ENCODE measurements around the gene GINS1. TPM values are rescaled to one million over a fixed set of nuclear protein-coding genes. Genes with fewer than 3 reads are reported as not detected.
A peak's percentile ranks its signal among the peaks of the same experiment; 100 is the strongest.

The GINS1 gene
- 0.58 TPM for total RNA-seq

DNA sequence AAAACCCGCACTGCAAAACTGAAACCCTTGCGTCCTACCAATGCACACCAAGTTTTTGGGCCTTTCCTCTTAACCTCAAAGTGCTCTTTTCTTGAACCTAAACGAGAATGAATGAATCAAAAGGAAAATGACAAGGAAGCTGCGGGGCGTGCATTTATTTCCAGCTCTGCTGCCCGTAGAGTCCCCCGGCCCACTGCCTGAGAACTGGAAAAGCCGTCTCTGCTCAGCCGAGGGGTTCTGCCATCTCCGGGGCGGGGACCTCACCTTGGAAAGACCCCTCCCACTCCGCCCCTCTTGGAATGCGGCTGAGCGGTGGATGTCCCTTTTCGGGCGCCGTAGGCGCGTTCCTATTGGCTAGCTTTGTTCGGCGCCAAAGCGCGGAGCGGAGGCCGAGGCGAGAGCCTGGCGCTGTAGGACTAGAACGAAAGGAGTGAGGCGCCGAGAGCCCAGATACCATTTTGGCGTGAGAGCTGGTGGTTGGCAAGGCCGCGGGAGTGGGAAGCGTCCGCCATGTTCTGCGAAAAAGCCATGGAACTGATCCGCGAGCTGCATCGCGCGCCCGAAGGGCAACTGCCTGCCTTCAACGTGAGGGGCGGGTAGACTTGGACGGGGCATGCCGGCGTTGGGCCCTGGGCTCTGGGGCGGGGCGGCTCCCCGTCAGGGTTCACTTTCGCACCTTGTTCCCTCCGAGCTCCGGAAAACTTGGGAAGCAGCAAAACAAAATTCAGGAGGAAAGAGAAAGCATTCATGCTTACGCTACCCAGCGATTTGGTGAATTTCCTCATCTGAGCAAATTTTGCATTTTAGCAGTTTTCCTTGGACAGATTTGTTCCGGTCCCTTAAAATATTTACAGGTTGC lies at the start of gene GINS1:
Gene GINS1, plus strand, starts transcription at position 363 of the 859 bp plus-strand sequence. Its CDS starts 148 bp downstream, at position 511.
- DNase-seq (ENCODE audit: low spot score) (peak; percentile 88), ATAC-seq (peak; percentile 98)

DNA sequence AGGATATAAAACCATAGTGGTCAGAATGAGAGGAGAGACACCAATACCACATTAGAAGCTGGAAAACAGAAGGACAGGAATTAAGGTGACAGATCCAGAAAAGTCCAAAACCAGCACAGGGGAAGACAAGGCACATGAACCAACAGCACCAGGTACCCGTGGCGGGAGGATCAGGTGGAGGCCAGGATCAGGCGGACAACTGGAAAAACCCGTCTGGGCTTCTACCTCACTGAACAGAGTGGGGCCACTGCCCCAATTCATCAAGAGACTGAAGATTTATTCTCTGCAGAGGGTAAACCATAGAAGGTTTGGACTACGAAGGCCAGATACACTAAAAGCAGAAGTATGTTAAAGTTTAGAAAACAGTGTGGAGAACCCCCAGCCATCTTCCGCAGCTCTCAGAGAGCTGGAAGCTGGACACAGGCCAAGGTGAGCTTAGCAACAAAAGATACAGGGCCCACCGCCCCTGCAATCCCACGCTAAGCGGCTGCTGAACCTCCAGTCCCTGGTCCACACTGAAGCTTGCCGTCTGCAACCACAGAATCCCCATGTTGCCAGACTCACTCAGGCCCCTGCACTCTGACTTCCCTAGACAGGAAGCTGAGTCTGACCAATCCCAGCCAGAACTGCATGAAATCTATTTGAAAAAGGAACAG lies 46.7 kb upstream of the GINS1 start:
- no peak for DNase-seq (ENCODE audit: low spot score)
- ATAC-seq, result peak; percentile 29

DNA sequence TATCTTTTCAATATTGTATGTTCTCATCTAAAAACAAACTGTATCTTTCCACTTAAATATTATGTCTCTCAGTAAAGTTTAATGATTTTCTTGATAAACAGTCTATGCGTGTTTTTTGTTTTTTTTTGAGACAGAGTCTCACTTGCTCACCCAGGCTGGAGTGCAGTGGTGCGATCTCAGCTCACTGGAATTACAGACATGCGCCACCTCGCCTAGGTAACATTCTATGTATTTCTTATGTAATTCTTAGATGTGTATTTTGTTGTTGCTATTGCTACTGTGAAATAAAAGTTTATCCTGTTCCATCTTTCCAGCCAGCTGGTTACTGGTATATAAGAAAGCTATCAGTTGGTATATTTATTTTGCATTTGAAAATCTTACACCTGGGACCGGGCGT lies 46.2 kb upstream of the GINS1 start:
- DNase-seq (ENCODE audit: low spot score) (no peak), ATAC-seq (no peak)

DNA sequence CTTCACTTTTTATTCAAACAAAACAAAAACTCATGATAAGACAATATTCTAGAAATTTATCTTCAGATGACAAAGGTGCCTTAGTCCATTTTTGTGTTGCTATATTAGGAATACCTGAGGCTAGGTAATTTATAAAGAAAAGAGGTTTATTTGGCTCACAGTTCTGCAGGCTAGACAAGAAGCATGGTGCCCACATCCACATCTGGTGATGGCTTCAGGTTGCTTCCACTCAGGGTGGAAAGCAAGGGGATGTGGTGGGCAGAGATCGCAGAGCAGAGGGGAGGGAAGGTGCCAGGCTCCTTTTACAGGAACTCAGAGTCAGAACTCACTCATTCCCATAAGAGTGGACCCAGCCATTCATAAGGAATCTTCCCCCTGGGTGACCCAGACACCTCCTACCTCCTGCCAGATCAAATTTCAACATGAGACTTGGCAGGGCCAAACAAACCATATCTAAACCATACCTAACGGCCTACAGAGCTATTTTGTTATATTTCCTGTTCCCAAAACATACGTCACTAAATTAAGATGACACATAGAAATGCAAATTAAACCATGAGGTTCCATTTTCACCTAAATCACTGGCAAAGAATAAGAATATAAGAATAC lies 43.2 kb upstream of the GINS1 start:
- ATAC-seq (no peak), DNase-seq (ENCODE audit: low spot score) (no peak)

DNA sequence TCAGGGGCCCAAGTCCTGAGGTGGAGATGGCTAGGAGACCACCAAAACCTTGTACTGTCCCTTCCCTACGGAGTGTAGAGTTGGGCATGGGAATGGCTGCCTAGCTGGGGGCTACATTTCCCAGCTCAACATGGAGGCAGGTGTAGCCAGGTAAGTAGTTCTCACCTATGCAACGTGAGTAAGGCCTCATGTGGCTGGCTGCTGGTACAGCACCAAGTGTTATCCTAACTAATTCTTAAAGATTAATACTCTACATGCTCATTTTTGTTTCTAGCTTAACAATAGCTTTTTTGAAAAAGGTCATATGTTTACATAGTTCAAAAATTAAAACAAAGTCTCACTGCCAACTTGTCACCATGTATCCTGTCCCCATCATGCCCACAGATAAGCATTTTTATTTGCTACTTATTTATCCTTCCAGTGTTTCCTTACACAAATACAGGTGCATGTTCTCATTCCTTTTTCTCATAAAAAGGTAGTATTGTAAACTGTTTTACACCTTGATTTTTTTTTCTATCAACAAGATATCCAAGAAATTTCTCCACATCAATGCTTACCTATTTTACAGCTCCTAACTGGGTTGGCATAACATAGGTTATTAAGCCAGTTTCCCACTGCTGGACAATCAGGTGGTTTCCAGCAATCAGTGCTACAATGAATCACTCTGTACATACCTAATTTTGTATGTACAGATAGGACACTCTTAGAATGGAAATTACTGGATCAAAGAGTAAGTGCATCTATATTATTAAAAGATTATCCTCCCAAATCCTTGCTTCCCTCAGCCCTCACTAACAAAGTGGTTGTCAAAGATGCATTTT lies 42.4 kb upstream of the GINS1 start:
- no peak for ATAC-seq
- no peak for DNase-seq (ENCODE audit: low spot score)

DNA sequence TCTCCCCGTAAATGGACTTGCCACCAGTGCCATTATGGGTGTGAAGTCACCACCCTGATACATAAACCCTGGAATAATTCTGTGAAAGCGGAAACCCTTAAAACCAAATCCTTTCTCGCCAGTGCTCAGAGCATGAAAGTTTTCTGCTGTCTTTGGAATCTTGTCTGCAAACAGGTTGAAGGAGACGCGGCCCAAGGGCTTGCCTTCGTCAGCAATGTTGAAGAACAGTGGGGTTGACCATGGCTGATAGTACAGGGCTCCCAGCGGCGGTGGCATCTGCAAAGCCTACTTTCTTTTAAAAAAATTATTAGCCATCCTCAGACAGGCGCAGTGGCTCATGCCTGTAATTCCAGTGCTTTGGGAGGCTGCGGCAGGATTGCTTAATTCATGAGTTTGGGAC lies 38.9 kb upstream of the GINS1 start:
- ATAC-seq (no peak), DNase-seq (ENCODE audit: low spot score) (no peak)

DNA sequence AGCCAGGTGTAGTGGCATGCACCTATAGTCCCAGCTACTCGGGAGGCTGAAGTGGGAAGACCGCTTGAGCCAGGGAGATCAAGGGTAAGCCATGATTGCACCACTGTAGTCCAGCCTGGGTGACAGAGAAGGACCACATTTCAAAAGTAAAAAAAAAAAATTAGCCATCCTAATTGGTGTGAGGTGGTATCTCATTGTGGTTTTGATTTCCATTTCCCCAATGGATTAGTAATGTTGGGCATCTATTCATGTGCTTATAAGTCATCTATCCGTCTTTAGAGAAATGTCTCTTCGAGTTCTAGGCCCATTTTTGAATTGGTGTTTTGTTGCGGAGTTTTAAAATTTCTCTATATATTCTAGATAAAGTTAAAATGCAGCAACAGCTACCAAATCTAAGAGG lies 38.5 kb upstream of the GINS1 start:
- ATAC-seq (no peak), DNase-seq (ENCODE audit: low spot score) (no peak)

DNA sequence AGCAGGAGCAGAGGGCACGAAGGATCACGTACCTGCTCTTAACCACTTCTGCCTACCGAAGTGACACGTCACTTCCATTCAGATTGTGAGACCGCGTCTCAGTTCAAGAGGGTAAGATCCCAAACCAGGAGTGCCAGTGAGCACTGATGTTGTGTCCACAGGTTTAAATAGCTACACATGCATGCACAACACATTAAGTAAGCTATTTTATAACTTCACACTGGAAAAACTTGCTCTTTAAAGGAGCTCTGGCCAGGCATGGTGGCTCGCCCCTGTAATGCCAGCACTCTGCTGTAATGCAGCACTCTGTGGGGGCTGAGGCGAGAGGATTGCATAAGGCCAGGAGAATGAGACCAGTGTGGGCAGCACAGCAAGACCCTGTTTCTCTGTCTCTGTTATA lies 37.9 kb upstream of the GINS1 start:
- DNase-seq (ENCODE audit: low spot score) (no peak), ATAC-seq (no peak)

DNA sequence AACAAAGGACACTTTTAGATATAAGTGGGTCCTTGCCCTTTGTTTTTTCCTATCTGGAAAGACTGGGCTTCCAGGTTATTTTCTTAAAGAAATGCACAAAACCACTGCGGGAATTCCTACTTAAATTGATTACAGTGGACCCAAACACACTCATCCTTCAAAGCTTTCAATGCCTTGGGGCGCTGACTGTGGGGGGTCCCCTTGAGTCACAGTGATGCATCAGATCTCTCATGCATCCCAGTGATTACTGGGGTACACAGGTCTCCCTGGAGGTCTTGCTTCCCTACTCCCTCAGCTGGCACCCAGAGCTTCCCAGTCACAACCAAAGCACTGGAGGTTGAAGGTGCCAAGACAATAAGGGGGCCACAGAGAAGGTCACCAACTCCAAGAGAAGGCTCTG lies 37.5 kb upstream of the GINS1 start:
- ATAC-seq (no peak), DNase-seq (ENCODE audit: low spot score) (no peak)

DNA sequence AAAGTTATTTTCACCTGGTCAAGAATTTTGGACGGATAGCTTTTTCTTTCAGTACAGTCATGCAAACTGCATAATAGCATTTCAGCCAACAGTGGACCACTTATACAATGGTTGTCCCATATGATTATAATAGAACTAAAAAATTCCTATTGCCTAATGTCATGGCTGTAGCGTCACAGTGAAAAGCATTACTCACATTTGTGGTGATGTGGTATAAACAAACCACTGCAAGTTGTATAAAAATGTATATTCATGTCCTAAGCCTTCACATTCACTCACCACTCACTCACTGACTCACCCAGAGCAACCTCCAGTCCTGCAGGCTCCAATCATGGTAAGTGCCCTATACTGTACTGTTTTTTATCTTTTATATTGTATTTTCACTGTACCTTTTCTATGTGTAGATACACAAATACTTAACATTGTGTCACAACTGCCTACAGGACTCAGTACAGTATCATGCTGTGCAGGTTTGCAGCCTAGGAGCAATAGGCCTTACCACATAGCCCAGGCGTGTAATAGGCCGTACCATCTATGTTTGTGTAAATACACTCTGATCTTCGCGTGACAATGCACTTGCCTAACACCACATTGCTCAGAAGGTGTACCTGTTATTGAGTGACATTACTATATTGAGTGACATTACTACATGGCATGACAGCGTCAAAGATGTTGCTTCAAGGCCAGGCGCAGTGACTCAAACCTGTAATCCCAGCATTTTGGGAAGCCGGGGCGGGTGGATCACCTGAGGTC lies 34.7 kb upstream of the GINS1 start:
- no peak for ATAC-seq
- DNase-seq (ENCODE audit: low spot score), result no peak

DNA sequence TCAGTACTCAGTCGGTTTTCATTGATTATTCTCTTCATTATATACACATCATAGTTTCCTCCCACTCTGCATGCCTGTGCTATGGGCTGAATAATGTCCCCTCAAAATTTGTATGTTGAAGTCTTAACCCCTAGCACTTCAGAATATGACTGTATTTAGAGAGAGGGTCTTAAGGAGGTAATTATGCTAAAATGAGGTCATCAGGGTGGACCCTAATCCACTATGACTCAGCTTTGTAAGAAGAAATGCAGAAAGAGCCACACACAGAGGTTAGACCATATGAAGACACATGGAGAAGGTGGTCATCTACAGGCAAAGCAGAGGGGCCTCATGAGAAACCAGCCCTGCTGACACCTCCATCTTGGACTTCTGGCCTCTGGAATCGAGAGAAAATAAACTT lies 32.6 kb upstream of the GINS1 start:
- DNase-seq (ENCODE audit: low spot score) (no peak), ATAC-seq (no peak)

DNA sequence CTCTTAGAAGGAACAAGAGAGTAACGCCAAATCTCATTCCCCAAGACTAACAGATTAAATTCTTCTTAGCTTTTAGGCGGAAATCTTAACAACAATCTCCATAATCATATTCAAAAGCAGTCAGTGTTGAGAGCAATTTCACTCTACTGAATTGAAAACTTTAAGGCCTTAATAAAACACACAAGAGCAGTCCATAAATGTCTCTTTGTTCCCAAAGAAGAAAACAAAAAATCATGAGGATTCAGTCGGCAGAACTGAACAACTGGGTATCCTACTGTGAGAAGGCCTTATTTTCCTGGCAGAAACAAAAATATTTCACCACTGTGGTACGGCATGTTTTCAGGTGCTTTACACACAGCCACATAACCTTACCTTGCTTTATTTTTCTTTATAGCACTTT lies 31.2 kb upstream of the GINS1 start:
- ATAC-seq (no peak), DNase-seq (ENCODE audit: low spot score) (no peak)

DNA sequence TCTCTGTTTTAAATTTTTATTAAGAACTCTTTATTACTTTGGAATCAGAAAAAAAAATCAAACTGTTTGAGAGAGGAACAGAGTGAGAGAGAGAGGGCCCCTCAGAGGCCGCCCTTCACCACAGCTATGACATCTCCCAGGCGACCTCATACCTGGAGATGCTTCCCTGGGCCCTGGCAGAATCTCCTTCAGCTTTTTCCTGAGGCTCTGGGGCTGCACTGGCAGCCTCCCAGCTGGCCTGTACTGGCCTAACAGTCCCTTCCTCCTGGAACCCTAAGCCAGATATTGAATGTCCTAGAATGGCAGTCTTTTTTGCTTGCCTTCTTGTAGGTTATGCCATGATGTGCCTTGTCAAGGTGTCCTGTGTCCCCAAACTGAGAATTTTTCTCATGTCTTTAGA lies 30.6 kb upstream of the GINS1 start:
- DNase-seq (ENCODE audit: low spot score) (no peak), ATAC-seq (no peak)

DNA sequence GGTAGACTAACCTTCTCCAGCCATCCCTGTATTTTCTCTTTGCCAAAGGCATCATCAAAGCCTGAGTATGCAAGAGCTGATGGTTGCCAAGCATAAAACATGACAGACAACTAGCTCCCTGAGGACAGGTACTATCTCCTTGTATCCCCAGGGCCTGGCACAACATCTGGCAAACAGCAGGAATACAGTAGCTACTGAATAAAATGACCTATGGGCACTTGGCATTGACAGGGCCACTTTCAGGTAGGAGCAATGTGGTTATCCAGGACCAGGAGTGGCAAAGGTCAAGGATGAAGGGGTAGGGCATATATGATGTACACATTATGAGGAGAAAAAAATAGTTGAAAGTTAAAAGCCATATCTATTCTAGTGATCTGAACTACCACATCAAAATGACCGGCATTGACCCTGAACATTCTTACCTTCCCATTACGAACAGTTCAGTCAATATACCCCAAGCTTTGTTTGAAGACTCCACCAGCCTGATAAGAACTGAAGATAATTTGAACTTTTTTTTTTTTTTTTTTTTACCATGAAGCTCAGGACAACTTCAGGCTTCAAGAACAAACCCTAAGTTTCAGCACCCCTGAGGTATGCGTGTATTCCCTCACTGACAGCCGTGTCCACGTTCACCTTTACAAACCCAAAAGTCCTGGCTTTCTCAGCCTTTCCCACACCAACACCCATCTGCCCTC lies 29.1 kb upstream of the GINS1 start:
- no peak for ATAC-seq
- no peak for DNase-seq (ENCODE audit: low spot score)

DNA sequence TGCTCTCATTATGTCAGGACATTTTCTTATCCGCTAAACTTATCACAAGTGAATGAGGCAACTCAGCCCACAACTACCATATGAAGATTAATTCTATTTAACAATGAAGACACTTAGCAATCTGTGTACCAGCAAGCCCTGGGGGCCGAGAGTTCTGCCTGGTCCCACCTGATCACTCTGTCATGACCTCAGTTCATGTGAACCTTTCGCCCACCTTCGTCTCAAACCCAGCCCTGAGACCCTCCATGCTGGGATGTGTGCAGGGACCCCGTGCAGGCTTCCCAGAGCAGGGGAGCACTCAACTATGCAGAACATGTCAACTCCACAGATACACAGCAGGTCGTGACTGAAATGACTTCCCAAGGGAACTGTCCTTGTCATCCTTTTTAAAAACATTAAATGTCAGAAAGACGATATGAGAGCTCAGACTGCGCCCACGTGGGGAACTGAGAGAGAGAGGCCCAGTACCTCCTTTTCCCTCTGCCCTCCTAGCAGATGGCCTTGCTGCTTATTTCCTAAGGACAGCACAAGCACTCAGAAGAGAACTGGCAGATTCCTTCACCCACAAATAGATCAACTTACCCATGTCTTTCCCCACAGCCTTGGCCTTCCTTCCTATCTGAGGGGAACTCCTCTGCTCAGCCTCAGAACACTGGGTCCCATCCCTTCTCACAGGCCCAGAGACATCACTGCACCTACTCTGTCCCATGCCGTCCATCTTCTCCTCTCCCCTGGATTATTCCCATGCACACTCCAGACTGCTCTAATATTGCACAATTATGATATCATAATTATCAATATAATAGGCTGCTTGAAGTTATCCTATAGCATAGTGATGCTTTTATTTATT lies 28.4 kb upstream of the GINS1 start:
- DNase-seq (ENCODE audit: low spot score), result no peak
- ATAC-seq, result no peak

DNA sequence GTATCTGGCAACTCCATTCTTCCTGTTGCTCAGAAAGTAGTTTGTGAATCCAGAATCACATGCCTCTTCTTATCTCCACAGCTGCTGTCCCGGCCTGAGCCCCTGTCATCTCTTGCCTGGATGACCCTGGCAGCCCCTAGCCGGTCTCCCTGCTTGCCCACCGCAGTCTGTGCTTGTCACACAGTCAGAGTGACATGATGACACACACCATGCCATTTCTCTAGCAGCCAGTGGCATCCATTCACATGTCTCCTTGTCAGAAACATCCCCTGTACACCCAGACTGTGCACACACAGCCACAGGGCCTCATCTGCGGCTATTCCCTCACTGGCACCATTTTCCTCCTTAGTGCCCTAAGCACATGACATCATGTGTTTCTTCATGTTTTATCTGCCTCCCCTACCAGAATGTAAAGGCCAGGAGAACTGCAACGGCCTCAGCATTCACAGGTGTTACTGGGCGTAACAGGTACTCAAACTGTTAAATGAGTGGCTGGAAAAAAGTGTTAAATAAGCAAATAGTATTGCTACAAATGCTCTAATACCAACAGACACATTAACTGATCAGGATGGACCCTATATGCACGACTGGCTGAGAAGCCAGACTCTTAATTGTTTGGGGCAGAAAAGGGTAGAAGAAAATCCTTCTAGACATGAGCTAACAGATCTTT lies 26.4 kb upstream of the GINS1 start:
- ATAC-seq (no peak), DNase-seq (ENCODE audit: low spot score) (no peak)

DNA sequence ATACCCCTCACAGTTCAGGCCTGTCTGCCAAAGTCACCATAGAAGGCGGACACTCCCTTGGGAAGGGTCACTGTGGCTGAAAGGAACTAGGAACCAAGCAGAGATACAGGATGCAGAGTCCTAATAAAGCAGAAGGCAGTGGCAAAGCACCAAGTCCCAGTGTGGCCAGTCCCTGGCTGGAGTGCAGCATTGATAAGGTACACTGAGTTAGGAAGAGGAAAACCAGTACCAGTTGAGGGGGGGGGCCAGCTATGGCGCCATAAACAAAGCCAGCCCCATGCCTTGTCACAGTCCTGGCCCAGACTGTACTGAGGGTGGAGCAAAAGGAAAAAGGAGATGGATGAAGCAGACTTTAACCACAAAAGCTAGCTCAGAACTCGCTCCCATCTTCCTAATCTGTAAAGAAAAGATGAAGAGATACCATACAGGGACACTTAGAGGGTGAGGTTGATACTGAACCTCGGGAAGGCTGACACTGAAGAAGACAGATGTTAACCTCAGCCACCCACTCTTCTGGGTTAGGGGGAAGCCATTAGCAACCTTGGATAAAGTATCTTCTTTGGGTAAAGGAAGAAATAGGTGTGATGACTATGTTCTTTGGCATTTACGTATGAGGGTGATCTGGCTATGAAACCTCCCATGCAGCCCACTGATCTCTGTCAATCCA lies 24.6 kb upstream of the GINS1 start:
- ATAC-seq, result peak; percentile 57
- DNase-seq (ENCODE audit: low spot score), result no peak

DNA sequence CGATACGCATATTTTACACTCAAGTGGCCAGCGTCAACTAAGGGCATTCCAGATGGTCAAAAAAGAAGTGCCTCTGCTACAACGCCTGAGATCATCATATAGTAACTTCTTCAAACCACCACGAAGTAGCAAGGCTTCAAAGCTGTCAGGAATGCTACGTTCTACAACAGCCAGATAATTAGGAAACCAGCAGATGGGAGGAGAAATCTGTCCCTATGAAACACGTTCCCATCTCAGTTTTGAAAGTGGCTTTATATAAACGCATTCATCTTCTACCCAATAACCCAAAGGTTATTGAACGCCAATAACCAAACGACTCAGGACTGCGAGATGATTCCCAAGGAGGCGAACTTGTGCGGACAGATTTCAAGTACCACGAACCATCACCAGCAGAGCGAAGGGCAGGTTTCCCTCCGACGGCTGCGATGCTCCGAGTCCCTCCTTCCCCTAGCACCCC lies 18.0 kb upstream of the GINS1 start:
- ATAC-seq (no peak), DNase-seq (ENCODE audit: low spot score) (no peak)
